ENCODE results near the gene NDUFA9.

Gene NDUFA9

GRCh38 chr12:4626543-4626942 is 22.4 kb upstream of the NDUFA9 start:
- Histone ChIP-seq H3K4me1 (no peaks in the 10 kb centered on the region), H3K36me3 (ENCODE audit: control insufficient read depth, insufficient read depth, low read length) (no peaks in the 10 kb centered on the region), H3K9ac (no peak overlapping the region), H3K27me3 (ENCODE audit: control insufficient read depth, insufficient read depth, low read length) (no peaks in the 10 kb centered on the region), H2AFZ (no peak overlapping the region), H3K27ac (no peak overlapping the region), H3K4me3 (ENCODE audit: low read depth, low read length) (no peak overlapping the region), H3K9me3 (ENCODE audit: control insufficient read depth, low read length) (no peaks in the 10 kb centered on the region), H3K79me2 (no peaks in the 10 kb centered on the region), H3K4me2 (ENCODE audit: low read length) (no peak overlapping the region)
- TF ChIP-seq CTCF (IDR thresholded peaks at IDR 0.05) = no peak

DNA sequence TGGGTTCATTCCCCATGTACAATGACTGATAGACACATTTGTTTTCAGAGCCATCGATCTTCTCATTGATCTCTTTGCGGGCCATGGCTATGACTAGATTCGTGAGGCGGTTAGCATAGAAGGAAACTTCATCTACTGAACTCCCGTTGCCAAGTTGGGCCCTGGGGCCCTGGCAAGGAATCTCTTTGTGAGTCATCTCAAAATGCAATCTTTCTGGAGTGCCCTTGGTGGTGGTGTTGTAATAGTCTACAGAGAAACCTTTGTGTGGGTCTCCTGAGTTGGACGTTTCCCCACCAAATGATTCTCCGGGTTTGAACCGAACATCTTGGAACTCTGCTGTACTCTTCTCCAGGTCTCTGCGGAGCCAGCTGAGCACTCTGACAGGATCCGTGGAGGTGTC is 20.5 kb upstream of the NDUFA9 start:
- H3K4me3 ChIP-seq (ENCODE audit: low read depth, low read length) = no peak overlapping the region
- no peaks in the 10 kb centered on the region for H3K9me3 ChIP-seq (ENCODE audit: control insufficient read depth, low read length)
- no peaks in the 10 kb centered on the region for H3K27me3 ChIP-seq (ENCODE audit: control insufficient read depth, insufficient read depth, low read length)
- no peaks in the 10 kb centered on the region for H3K79me2 ChIP-seq
- H3K4me2 ChIP-seq (ENCODE audit: low read length) = no peak overlapping the region
- no peak overlapping the region for H3K9ac ChIP-seq
- H3K36me3 ChIP-seq (ENCODE audit: control insufficient read depth, insufficient read depth, low read length) = no peaks in the 10 kb centered on the region
- H3K4me1 ChIP-seq = no peaks in the 10 kb centered on the region
- no peak overlapping the region for H3K27ac ChIP-seq
- H2AFZ ChIP-seq = no peak overlapping the region
- no peak for TF ChIP-seq CTCF (IDR thresholded peaks at IDR 0.05)

- no peak overlapping the region for H3K4me3 ChIP-seq (ENCODE audit: low read depth, low read length)
- no peak overlapping the region for H3K4me2 ChIP-seq (ENCODE audit: low read length)
- no peak for TF ChIP-seq CTCF (IDR thresholded peaks at IDR 0.05)
- no peaks in the 10 kb centered on the region for H3K4me1 ChIP-seq
- H3K9ac ChIP-seq = no peak overlapping the region
- H3K27me3 ChIP-seq (ENCODE audit: control insufficient read depth, insufficient read depth, low read length) = no peaks in the 10 kb centered on the region
- no peak overlapping the region for H2AFZ ChIP-seq
- H3K27ac ChIP-seq = no peak overlapping the region
- no peaks in the 10 kb centered on the region for H3K79me2 ChIP-seq
- H3K9me3 ChIP-seq (ENCODE audit: control insufficient read depth, low read length) = no peaks in the 10 kb centered on the region
- H3K36me3 ChIP-seq (ENCODE audit: control insufficient read depth, insufficient read depth, low read length) = no peaks in the 10 kb centered on the region
These were observed 18.7 kb upstream of the NDUFA9 start for GRCh38 chr12:4630262-4630661.

DNA sequence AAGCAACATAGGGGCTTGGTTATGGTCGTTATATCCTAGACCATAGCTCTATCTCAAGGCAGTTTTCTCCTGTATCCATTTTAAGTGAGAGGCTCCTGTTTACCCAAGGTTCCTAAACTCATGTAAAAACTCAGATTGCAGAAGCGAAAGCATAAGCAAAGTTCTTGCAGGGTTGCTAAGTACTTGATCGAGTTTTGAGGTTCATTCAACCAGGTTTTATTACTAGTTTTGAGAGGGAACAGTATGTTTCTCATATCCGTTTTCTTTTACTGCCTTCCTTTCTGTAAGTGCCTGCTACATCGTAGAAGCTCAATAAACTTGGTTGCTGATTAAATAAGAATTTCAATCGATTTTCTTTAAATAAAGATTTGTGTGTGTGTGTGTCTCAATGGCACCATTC is 5.2 kb upstream of the NDUFA9 start:
- TF ChIP-seq CTCF (IDR thresholded peaks at IDR 0.05) = no peak
- Histone ChIP-seq H2AFZ (no peak overlapping the region), H3K27ac (no peak overlapping the region), H3K4me3 (ENCODE audit: low read depth, low read length) (no peak overlapping the region), H3K36me3 (ENCODE audit: control insufficient read depth, insufficient read depth, low read length) (no peaks in the 10 kb centered on the region), H3K79me2 (no peaks in the 10 kb centered on the region), H3K9ac (no peak overlapping the region), H3K4me2 (ENCODE audit: low read length) (no peak overlapping the region), H3K4me1 (peaks cover 3% of the 10 kb centered on the region), H3K27me3 (ENCODE audit: control insufficient read depth, insufficient read depth, low read length) (no peaks in the 10 kb centered on the region), H3K9me3 (ENCODE audit: control insufficient read depth, low read length) (no peaks in the 10 kb centered on the region)

DNA sequence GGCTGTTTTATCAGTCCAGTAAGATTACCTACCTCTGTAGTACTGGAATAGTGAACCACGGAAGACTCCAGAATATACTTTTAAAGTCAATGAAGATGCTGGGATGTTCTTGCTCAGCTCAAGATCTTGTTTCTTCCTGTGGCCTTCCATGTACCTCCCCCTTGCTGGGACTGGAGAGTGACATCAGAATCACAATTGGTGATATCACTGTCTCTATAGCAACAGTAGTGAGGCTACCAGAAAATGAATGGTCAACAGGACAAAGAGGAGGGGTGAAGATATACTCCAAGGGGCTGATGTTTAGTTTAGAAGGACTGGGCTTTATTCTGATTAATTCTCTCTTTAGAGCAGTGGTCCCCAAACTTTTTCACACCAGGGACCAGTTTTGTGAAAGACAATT is 3.9 kb upstream of the NDUFA9 start:
- H3K36me3 ChIP-seq (ENCODE audit: control insufficient read depth, insufficient read depth, low read length) = no peaks in the 10 kb centered on the region
- H3K27ac ChIP-seq = no peak overlapping the region
- H2AFZ ChIP-seq = no peak overlapping the region

More for the DNA sequence above, 3.9 kb upstream of the NDUFA9 start:
- no peak overlapping the region for H3K9ac ChIP-seq
- H3K79me2 ChIP-seq = peaks cover 12% of the 10 kb centered on the region
- TF ChIP-seq CTCF (IDR thresholded peaks at IDR 0.05) = no peak
- H3K9me3 ChIP-seq (ENCODE audit: control insufficient read depth, low read length) = no peaks in the 10 kb centered on the region
- H3K4me3 ChIP-seq (ENCODE audit: low read depth, low read length) = no peak overlapping the region
- peaks cover 6% of the 10 kb centered on the region for H3K4me1 ChIP-seq
- no peaks in the 10 kb centered on the region for H3K27me3 ChIP-seq (ENCODE audit: control insufficient read depth, insufficient read depth, low read length)
- H3K4me2 ChIP-seq (ENCODE audit: low read length) = no peak overlapping the region

Measured in parathyroid adenoma (tissue), 2 donors.